ENCODE results near the gene SLC5A12. TPM values are rescaled to one million over a fixed set of nuclear protein-coding genes. Genes with fewer than 3 reads are reported as not detected.

Gene SLC5A12
- total and polyA plus RNA-seq, 2 of the 4 experiments (the other 2 are of a cell fraction) = not detected

- Histone ChIP-seq H4K5ac (ENCODE audit: low read depth, low read length) (no peak overlapping the region), H3K79me1 (ENCODE audit: low read depth in 1 of 2, low read length in 2 of 2) (no peaks in the 10 kb centered on the region), H3K4ac (ENCODE audit: low read depth, low read length) (no peak overlapping the region), H3K9me1 (ENCODE audit: insufficient read depth, low read length) (no peaks in the 10 kb centered on the region), H2AK9ac (replicated peaks; ENCODE audit: low read depth, low read length, poor library complexity) (no peak overlapping the region), H3K36me3 (ENCODE audit: control insufficient read depth, insufficient read depth, low read length) (no peaks in the 10 kb centered on the region), H3K4me3 (ENCODE audit: insufficient read depth, low read depth, low read length) (no peak overlapping the region), H2AFZ (replicated peaks; ENCODE audit: low read length, poor library complexity) (no peak overlapping the region), H2BK15ac (ENCODE audit: low read depth, low read length) (no peak overlapping the region), H2BK5ac (ENCODE audit: low read depth, low read length, poor library complexity, severe bottlenecking) (no peak overlapping the region), H3K4me2 (ENCODE audit: low read depth, low read length) (no peak overlapping the region), H3K56ac (ENCODE audit: extremely low read depth, insufficient read depth, low read length) (no peak overlapping the region), H3K18ac (ENCODE audit: low read depth, low read length) (no peak overlapping the region), H3K9me3 (ENCODE audit: control insufficient read depth, insufficient read depth, low read length) (no peaks in the 10 kb centered on the region), H4K91ac (ENCODE audit: insufficient read depth, low read depth, low read length) (no peak overlapping the region), H2AK5ac (ENCODE audit: low read depth, low read length) (no peak overlapping the region), H3K9ac (ENCODE audit: low read depth, low read length) (no peak overlapping the region), H3K23ac (ENCODE audit: low read depth, low read length) (no peak overlapping the region), H3K4me1 (ENCODE audit: control insufficient read depth, insufficient read depth, low read length) (no peaks in the 10 kb centered on the region), H2BK20ac (ENCODE audit: low read depth, low read length) (no peak overlapping the region), H3K27ac (ENCODE audit: insufficient read depth, low read length) (no peak overlapping the region), H4K8ac (ENCODE audit: low read depth in 2 of 2, low read length in 2 of 2) (no peak overlapping the region), H3K14ac (replicated peaks; ENCODE audit: low read depth, low read length) (no peak overlapping the region), H4K20me1 (ENCODE audit: insufficient read depth, low read length) (no peaks in the 10 kb centered on the region), H2BK120ac (ENCODE audit: low read depth, low read length) (no peak overlapping the region), H3K27me3 (ENCODE audit: control insufficient read depth, insufficient read depth, low read length) (no peaks in the 10 kb centered on the region)
- 95% methylated on average over 4 of the region's 6 CpGs; no CpG with 5 or more reads in 1 of the 2 experiments for WGBS, 2 experiments (ENCODE audit: extremely low coverage in 2 of 2, insufficient read length in 1 of 2)
- TF ChIP-seq CHD1 (IDR thresholded peaks at IDR 0.05; ENCODE audit: low read depth, low read length) (no peak), CEBPB (IDR thresholded peaks at IDR 0.05; ENCODE audit: low read depth, low read length) (no peak), FOS (IDR thresholded peaks at IDR 0.05; ENCODE audit: low read depth, low read length) (no peak), MAFK (IDR thresholded peaks at IDR 0.05; ENCODE audit: low read depth, low read length) (no peak), USF2 (IDR thresholded peaks at IDR 0.05; ENCODE audit: low read depth, low read length) (no peak), BHLHE40 (IDR thresholded peaks at IDR 0.05; ENCODE audit: low read depth, low read length) (no peak), RCOR1 (IDR thresholded peaks at IDR 0.05; ENCODE audit: insufficient replicate concordance, low read length) (no peak)
- ChIA-PET POLR2A (ENCODE audit: unreplicated experiment) (no interaction called here), CTCF (no interaction called here)
- intact Hi-C loops (cut with micrococcal nuclease) = loop anchor here (10.0 kb wide), 1 partner anchor 503 kb away; no protein-coding TSS in a partner anchor
- in situ Hi-C loops (cut with MboI; ENCODE audit: low sequenced_read_pairs) = loop anchor here (10.0 kb wide), 1 partner anchor 357 kb away; no protein-coding TSS in a partner anchor
- no peak for ATAC-seq (ENCODE audit: low read depth)
- no TSS peak for BruUV-seq (replicated peaks)
- no peak for DNase-seq
- dilution Hi-C loops (cut with HindIII; ENCODE audit: low sequenced_read_pairs, unreplicated experiment) = no loop called here
Measured at GRCh38 chr11:26651916-26652315, 69.9 kb downstream of the SLC5A12 start.

Data from IMR-90 (cell line).